Left lung (tissue), 10 donors: Measurements from ENCODE around the gene INPP4B. TPM values are rescaled to one million over a fixed set of nuclear protein-coding genes. Genes with fewer than 3 reads are reported as not detected.
A peak's percentile ranks its signal among the peaks of the same experiment; 100 is the strongest.

Source experiments
- ATAC-seq: fragments of 200-7000 bp; cut with Tn5 transposase; one replicate; pipeline ENCODE4 v1.9.1; 2020; ENCODE audit warnings: moderate library complexity
- DNase-seq, 4 donors: peaks; one replicate each; pipeline ENCODE4 v3.0.0-alpha.2; 2013 to 2020
- H3K27ac ChIP-seq, 2 donors: fragments of 200-600 bp; sonication (generic) in 1 of 2; one replicate each; pipeline versions ENCODE4 v1.5.0 to v1.8.0; 2020 to 2021
- H3K27me3 ChIP-seq, 2 donors: fragments of 200-600 bp; sonication (generic) in 1 of 2; one replicate each; pipeline versions ENCODE4 v1.5.0 to v1.8.0; 2020 to 2021
- H3K36me3 ChIP-seq, 2 donors: fragments of 200-600 bp; sonication (generic) in 1 of 2; one replicate each; pipeline versions ENCODE4 v1.5.0 to v1.8.0; 2020 to 2021
- H3K4me1 ChIP-seq, 2 donors: fragments of 200-600 bp; one replicate each; pipeline ENCODE4 v1.8.0; 2021
- H3K4me3 ChIP-seq, 2 donors: fragments of 200-600 bp; sonication (generic) in 1 of 2; one replicate each; pipeline versions ENCODE4 v1.5.0 to v1.8.0; 2020 to 2021; ENCODE audit warnings: mild to moderate bottlenecking in 1 of 2
- H3K9me3 ChIP-seq, 2 donors: fragments of 200-600 bp; sonication (generic) in 1 of 2; one replicate each; pipeline versions ENCODE4 v1.5.0 to v1.8.0; 2020 to 2021
- intact Hi-C, 2 donors: fragments of 100-400 bp; cut with DNase I; formaldehyde crosslinking; loops; one replicate each; pipeline versions ENCODE4 v1.11.2 to v1.14.2; 2022
- polyA plus RNA-seq, 6 donors: library from polyadenylated mRNA; unstranded; fragments of 120-200 nt; gene quantifications; one replicate each; pipeline ENCODE4 v1.2.1, GENCODE V29; 2013; ENCODE audit not compliant: insufficient read length in 6 of 6
- total RNA-seq, 2 donors: library from RNA; stranded (reverse); fragmentation: NEBNext Ultra II Directional; extraction: Animal tissue kit (Norgen Biotek cat#: 25700); gene quantifications; one replicate each; pipeline ENCODE4 v1.2.1, GENCODE V29; 2021
- TF ChIP-seq, protein P1 (sequence below), 2 donors: fragments of 200-600 bp; sonication (generic) in 1 of 2; IDR thresholded peaks; one replicate each; pipeline versions ENCODE4 v1.5.0 to v1.8.0; 2021; ENCODE audit warnings: antibody characterized with exemption in 2 of 2
- donor health status: DM: no; HTN: yes; CAD: no.
- donor health status: DM: no; HTN: no; CAD: no.

The INPP4B gene
- total and polyA plus RNA-seq, 8 donors = 7.3 to 15.1 (median 11.6) TPM

DNA sequence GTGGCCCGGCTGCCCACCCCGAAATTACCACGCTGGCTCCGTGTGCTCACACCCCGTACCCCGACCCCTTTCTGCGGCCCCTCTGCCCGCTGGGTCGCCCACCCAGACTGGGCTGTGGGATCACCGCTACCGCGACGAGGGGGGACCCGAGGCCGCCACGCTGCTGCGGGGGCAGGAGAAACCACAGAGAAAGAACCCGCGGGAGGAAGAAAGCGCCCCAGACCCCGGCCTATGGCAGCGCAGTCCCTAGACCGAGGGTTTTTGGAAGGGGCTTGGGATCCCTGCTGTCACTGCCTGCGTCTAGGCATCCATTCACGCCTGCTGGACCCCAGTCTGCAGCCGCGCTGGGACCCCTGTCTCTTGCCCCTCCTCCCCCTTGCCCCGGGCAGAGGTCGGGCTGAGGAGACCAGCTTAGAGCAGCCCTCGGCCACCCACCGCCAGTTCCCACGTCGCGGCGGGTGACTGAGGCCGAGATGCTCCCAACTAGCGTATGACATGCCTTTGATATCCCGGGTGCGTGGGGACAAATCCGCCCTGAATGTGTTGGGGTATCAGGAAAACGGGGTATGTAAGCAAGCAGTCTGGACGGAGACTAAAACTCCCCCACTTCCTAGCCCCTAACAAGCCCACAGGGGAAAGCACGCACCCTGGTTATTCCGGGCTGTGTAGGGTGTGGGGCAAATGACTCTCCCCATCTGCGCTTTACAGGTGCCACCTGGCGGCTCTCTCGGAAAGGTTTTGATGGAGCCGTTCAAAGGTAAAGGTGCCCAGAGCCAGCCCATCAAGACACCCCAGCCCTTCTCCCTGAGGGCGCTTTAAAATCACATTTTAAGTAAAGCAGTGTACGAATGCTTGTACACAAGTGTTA lies 862 bp upstream of the INPP4B start:
- ATAC-seq (peak; percentile 91), DNase-seq (peak in 3 of 4 donors; percentile 48 to 79 (median 58))
- H3K27me3 ChIP-seq = peaks cover 10 to 44% of the 10 kb centered on the region in 2 donors
- peaks cover 0 to 19% of the 10 kb centered on the region in 2 donors for H3K4me1 ChIP-seq
- no peaks in the 10 kb centered on the region for H3K36me3 ChIP-seq
- no peak overlapping the region for H3K27ac ChIP-seq
- no peaks in the 10 kb centered on the region for H3K9me3 ChIP-seq
- peak overlapping the region; percentile 50 to 57 for H3K4me3 ChIP-seq
- TF ChIP-seq, protein P1, sequence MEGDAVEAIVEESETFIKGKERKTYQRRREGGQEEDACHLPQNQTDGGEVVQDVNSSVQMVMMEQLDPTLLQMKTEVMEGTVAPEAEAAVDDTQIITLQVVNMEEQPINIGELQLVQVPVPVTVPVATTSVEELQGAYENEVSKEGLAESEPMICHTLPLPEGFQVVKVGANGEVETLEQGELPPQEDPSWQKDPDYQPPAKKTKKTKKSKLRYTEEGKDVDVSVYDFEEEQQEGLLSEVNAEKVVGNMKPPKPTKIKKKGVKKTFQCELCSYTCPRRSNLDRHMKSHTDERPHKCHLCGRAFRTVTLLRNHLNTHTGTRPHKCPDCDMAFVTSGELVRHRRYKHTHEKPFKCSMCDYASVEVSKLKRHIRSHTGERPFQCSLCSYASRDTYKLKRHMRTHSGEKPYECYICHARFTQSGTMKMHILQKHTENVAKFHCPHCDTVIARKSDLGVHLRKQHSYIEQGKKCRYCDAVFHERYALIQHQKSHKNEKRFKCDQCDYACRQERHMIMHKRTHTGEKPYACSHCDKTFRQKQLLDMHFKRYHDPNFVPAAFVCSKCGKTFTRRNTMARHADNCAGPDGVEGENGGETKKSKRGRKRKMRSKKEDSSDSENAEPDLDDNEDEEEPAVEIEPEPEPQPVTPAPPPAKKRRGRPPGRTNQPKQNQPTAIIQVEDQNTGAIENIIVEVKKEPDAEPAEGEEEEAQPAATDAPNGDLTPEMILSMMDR (IDR thresholded peaks at IDR 0.05) = peak; percentile 2 to 34
- intact Hi-C loops = loop anchor here in 1 of 2 donors (10.0 kb wide), 1 partner anchor 722 kb away; no protein-coding TSS in a partner anchor

GRCh38 chr4:142845293-142846107 lies 601 bp downstream of the INPP4B start:
- H3K27me3 ChIP-seq = peaks cover 10 to 44% of the 10 kb centered on the region in 2 donors
- H3K4me1 ChIP-seq = peaks cover 0 to 19% of the 10 kb centered on the region in 2 donors
- H3K36me3 ChIP-seq = no peaks in the 10 kb centered on the region
- intact Hi-C loops = loop anchor here in 1 of 2 donors (10.0 kb wide), 1 partner anchor 721 kb away; no protein-coding TSS in a partner anchor
- TF ChIP-seq, protein P1 (IDR thresholded peaks at IDR 0.05) = no peak
- DNase-seq (peak in 2 of 4 donors; percentile 13 to 75), ATAC-seq (peak; percentile 6)
- H3K9me3 ChIP-seq = no peaks in the 10 kb centered on the region
- peak overlapping the region; percentile 50 to 57 for H3K4me3 ChIP-seq
- peak overlapping the region in 1 of 2 donors; percentile 35 for H3K27ac ChIP-seq

DNA sequence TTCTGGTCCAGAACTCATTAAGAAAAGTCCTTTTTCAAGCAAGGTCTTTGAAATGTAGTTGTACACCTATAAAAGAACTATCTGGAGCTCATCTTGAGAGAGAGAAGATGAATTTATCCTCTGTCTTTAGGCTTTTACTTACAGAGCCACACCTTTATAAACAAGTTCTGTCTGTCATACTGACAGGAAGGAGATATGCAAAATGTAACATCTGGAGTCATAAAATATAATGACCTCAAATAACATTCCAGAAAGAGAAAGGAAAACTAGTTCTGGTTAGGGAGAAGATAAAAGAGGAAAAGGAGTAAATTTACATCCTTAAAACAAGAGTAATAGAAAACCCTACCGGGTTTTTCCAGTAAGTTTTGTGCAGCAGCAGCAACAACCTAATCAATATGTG lies 1.3 kb downstream of the INPP4B start:
- intact Hi-C loops = loop anchor here in 1 of 2 donors (10.0 kb wide), 1 partner anchor 720 kb away; no protein-coding TSS in a partner anchor
- peak overlapping the region in 1 of 2 donors; percentile 50 for H3K4me3 ChIP-seq

GRCh38 chr4:142840516-142841123 lies 5.5 kb downstream of the INPP4B start:
- Histone ChIP-seq H3K27ac (no peak overlapping the region), H3K36me3 (no peaks in the 10 kb centered on the region), H3K4me3 (no peak overlapping the region), H3K9me3 (no peaks in the 10 kb centered on the region), H3K27me3 (peaks cover 5 to 12% of the 10 kb centered on the region in 2 donors), H3K4me1 (no peaks in the 10 kb centered on the region)
- intact Hi-C loops = loop anchor here in 1 of 2 donors (10.0 kb wide), 1 partner anchor 716 kb away; no protein-coding TSS in a partner anchor
- ATAC-seq (peak; percentile 47), DNase-seq (peak in 1 of 4 donors; percentile 48)
- TF ChIP-seq, protein P1 (IDR thresholded peaks at IDR 0.05) = peak; percentile 48 to 52

More for the DNA sequence above, 1.3 kb downstream of the INPP4B start:
- Histone ChIP-seq H3K27me3 (peaks cover 10 to 44% of the 10 kb centered on the region in 2 donors), H3K27ac (no peak overlapping the region), H3K36me3 (no peaks in the 10 kb centered on the region), H3K9me3 (no peaks in the 10 kb centered on the region), H3K4me1 (peaks cover 0 to 19% of the 10 kb centered on the region in 2 donors)
- DNase-seq (no peak), ATAC-seq (no peak)
- TF ChIP-seq, protein P1 (IDR thresholded peaks at IDR 0.05) = no peak
